AG09309 (cell line): ENCODE data around the gene TMEM63C.

ENCODE experiments used
- DNase-seq: peaks from one replicate; pipeline ENCODE4 v3.0.0-alpha.2; 2010; ENCODE audit warnings: low read depth
- H3K4me3 ChIP-seq: 2 replicates; pipeline ENCODE4 v1.5.1; 2011; ENCODE audit warnings: mild to moderate bottlenecking, low read depth, low read length, moderate library complexity; ENCODE audit not compliant: control insufficient read depth
- CTCF ChIP-seq: IDR thresholded peaks from 2 replicates; pipeline ENCODE4 v1.5.1; 2011; ENCODE audit warnings: mild to moderate bottlenecking, low read depth, low read length, inconsistent platforms; ENCODE audit not compliant: insufficient read depth, control insufficient read depth; ENCODE audit errors: missing control alignments

Gene TMEM63C

GRCh38 chr14:77246784-77247183 lies 65.2 kb downstream of the TMEM63C start:
- TF ChIP-seq CTCF, result no peak
- no peak overlapping the region for H3K4me3 ChIP-seq
- no peak for DNase-seq

GRCh38 chr14:77248666-77249065 lies 67.1 kb downstream of the TMEM63C start:
- DNase-seq, result no peak
- H3K4me3 ChIP-seq, result no peak overlapping the region
- TF ChIP-seq CTCF, result no peak

GRCh38 chr14:77249286-77249685 lies 67.7 kb downstream of the TMEM63C start:
- no peak for TF ChIP-seq CTCF
- no peak overlapping the region for H3K4me3 ChIP-seq
- no peak for DNase-seq

- DNase-seq, result no peak
- no peak overlapping the region for H3K4me3 ChIP-seq
- TF ChIP-seq CTCF, result no peak
Observed at GRCh38 chr14:77250927-77251326, 69.3 kb downstream of the TMEM63C start.

GRCh38 chr14:77251870-77252269 lies 70.3 kb downstream of the TMEM63C start:
- TF ChIP-seq CTCF, result no peak

GRCh38 chr14:77253333-77254190 lies 72.0 kb downstream of the TMEM63C start:
- no peak overlapping the region for H3K4me3 ChIP-seq
- TF ChIP-seq CTCF, result no peak
- no peak for DNase-seq

More at GRCh38 chr14:77251870-77252269, 70.3 kb downstream of the TMEM63C start:
- H3K4me3 ChIP-seq, result no peak overlapping the region
- DNase-seq, result no peak
